Esophagus muscularis mucosa (tissue), 4 donors: ENCODE measurements around the gene CELF2.

Source experiments
- EP300 ChIP-seq: sonication (generic); formaldehyde crosslinking; IDR thresholded peaks from one replicate; pipeline ENCODE4 v1.6.1; 2017; ENCODE audit warnings: antibody characterized with exemption
- POLR2A ChIP-seq: fragments of 450-650 bp; IDR thresholded peaks from one replicate; pipeline ENCODE4 v1.6.1; 2017; ENCODE audit warnings: antibody characterized with exemption, moderate library complexity, mild to moderate bottlenecking, low read depth
- POLR2AphosphoS5 ChIP-seq, 2 donors: sonication (generic); formaldehyde crosslinking; IDR thresholded peaks; one replicate each; pipeline ENCODE4 v1.6.1; 2017; ENCODE audit warnings: antibody characterized with exemption in 2 of 2
- TF ChIP-seq, protein P1 (sequence below), 3 experiments: fragments of 200-600 bp in 2 of 3; fragments of 450-650 bp in 1 of 3; sonication (generic) in 2 of 3; IDR thresholded peaks; one replicate each; pipeline ENCODE4 v1.5.1; 2017 to 2019; ENCODE audit warnings: antibody characterized with exemption in 3 of 3, mild to moderate bottlenecking in 2 of 3, moderate library complexity in 1 of 3

DNA sequence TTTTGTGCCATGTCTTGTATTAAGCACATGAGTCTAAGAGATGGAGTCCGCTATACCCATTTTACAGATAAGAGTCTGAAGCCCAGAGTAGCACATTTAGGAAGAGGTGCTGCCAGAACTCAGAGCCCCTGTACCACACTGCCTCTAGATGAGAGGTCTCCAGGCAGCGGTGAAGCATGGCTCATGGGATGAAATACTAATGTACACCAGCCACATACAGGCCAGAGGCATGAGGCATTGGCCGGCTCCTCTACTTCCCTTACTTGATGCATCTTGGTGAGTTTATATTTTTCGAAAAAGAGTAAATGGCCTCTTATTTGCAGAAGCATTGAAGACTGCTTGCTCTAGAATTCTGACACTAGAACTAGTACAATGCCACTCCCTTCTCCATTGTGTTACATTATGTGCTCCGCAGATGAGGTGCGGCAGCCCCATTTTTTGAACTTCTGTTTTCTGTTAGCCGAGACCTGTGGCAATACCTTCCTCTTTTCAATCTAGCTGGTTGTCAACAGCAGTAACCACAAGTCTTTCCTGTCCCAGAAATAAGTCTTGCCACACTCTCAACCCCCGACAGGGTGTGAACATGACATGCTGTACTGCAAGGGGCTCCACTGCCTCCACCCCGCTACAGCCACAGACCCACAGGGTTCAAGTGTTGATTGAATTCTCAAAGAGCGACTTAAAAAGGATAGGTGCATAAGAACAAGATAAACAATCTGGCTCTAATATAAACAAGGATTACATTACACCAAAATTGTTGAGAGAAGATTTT is 145.3 kb downstream of the CELF2 start:
- TF ChIP-seq, protein P1, sequence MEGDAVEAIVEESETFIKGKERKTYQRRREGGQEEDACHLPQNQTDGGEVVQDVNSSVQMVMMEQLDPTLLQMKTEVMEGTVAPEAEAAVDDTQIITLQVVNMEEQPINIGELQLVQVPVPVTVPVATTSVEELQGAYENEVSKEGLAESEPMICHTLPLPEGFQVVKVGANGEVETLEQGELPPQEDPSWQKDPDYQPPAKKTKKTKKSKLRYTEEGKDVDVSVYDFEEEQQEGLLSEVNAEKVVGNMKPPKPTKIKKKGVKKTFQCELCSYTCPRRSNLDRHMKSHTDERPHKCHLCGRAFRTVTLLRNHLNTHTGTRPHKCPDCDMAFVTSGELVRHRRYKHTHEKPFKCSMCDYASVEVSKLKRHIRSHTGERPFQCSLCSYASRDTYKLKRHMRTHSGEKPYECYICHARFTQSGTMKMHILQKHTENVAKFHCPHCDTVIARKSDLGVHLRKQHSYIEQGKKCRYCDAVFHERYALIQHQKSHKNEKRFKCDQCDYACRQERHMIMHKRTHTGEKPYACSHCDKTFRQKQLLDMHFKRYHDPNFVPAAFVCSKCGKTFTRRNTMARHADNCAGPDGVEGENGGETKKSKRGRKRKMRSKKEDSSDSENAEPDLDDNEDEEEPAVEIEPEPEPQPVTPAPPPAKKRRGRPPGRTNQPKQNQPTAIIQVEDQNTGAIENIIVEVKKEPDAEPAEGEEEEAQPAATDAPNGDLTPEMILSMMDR (IDR thresholded peaks at IDR 0.05): no peak
- peak; percentile 54 to 59 for TF ChIP-seq POLR2AphosphoS5 (IDR thresholded peaks at IDR 0.05)
- peak; percentile 16 for TF ChIP-seq EP300
- no peak for TF ChIP-seq POLR2A
